Stomach (tissue), 4 donors: ENCODE data around the gene RFC1.

Experiments used
- POLR2A ChIP-seq, 4 donors: fragments of 450-650 bp; IDR thresholded peaks; one replicate each; pipeline ENCODE4 v1.6.1; 2016; ENCODE audit warnings: antibody characterized with exemption in 4 of 4, control low read depth in 2 of 4, mild to moderate bottlenecking in 1 of 4, moderate library complexity in 1 of 4
- POLR2AphosphoS5 ChIP-seq, 3 donors: sonication (generic); formaldehyde crosslinking; IDR thresholded peaks; one replicate each; pipeline ENCODE4 v1.6.1; 2016; ENCODE audit warnings: antibody characterized with exemption in 3 of 3
- TF ChIP-seq, protein P1 (sequence below), 7 experiments: fragments of 450-650 bp in 4 of 7; fragments of 200-600 bp in 3 of 7; sonication (generic) in 3 of 7; IDR thresholded peaks; one replicate each; pipeline ENCODE4 v1.5.1; 2016 to 2019; ENCODE audit warnings: antibody characterized with exemption in 7 of 7, control low read depth in 2 of 7, mild to moderate bottlenecking in 1 of 7

DNA sequence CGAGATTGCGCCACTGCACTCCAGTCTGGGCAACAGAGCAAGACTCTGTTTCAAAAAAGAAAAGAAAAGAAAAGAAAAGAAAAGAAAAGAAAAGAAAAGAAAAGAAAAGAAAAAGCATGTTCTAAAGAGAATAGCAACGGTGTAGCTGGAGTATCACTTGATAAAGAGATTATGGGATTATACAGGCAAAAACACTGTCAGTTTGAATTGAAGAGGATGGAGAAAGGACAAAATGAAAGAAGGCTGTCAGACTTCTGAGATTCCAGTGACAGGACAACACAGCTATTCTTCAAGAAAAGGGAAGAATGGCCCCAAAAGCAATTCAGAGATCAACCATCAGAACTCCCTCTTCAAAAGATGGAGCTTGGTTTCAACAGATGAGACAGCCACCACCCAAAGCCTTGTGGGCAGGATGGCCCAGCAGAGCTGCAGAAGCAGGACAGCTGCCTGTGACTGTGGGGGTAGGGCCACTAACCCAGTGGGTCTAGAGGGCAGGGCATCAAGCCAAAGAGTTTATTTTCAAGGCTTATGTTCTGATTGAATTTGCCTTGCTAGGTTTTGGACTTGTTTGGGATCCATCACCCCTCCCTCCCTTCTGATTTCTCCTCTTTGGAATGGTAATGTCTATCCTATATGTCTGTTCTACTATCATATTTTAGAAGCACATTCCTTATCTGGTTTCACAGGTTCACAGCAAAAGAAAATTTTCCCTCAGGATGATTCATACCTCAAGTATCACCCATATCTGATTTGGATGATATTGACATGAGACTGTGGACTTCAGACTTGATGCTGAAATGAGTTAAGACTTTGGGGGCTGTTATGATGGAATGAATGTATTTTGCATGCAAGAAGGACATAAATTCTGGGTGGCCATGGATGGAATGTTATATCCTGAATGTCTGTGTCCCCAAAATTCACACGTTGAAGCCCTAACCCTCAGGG lies 17.5 kb downstream of the RFC1 start:
- TF ChIP-seq, protein P1, sequence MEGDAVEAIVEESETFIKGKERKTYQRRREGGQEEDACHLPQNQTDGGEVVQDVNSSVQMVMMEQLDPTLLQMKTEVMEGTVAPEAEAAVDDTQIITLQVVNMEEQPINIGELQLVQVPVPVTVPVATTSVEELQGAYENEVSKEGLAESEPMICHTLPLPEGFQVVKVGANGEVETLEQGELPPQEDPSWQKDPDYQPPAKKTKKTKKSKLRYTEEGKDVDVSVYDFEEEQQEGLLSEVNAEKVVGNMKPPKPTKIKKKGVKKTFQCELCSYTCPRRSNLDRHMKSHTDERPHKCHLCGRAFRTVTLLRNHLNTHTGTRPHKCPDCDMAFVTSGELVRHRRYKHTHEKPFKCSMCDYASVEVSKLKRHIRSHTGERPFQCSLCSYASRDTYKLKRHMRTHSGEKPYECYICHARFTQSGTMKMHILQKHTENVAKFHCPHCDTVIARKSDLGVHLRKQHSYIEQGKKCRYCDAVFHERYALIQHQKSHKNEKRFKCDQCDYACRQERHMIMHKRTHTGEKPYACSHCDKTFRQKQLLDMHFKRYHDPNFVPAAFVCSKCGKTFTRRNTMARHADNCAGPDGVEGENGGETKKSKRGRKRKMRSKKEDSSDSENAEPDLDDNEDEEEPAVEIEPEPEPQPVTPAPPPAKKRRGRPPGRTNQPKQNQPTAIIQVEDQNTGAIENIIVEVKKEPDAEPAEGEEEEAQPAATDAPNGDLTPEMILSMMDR (IDR thresholded peaks at IDR 0.05) = no peak
- TF ChIP-seq POLR2AphosphoS5 (IDR thresholded peaks at IDR 0.05) (no peak), POLR2A (IDR thresholded peaks at IDR 0.05) (no peak)
